ENCODE results near the gene SP1.

DNA sequence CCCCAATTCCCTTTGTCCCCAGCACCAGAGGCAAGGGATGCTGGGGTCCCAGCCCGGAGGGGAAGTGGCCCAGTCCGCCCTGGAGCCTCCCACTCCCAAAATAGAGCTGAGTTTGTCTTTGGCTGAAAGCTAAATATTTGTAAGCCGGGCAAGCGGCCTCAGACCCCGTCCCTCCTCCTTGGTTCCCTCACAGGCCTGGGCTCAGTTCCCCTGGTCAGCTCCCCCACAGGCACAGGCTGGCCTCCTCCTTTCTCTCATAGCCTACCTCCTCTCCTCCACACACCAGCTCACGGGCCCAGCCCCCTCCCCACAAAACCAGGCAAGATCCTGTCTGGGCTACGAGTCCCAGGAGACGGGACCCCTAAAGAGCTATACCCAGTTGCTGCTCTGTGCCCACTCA, 45.2 kb upstream of the SP1 start:
- no peak for TF ChIP-seq POLR2A (IDR thresholded peaks at IDR 0.05; ENCODE audit: extremely low read depth, insufficient read length)
- TF ChIP-seq CTCF (IDR thresholded peaks at IDR 0.05; ENCODE audit: low read depth, low read length), result no peak
- TF ChIP-seq, protein P1, sequence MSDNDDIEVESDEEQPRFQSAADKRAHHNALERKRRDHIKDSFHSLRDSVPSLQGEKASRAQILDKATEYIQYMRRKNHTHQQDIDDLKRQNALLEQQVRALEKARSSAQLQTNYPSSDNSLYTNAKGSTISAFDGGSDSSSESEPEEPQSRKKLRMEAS (IDR thresholded peaks at IDR 0.05; ENCODE audit: low read depth, low read length), result no peak
